ENCODE results near the gene CANT1. TPM values are rescaled to one million over a fixed set of nuclear protein-coding genes. Genes with fewer than 3 reads are reported as not detected.
A peak's percentile ranks its signal among the peaks of the same experiment; 100 is the strongest.

CANT1 gene
- total RNA-seq, 2 experiments from 2014 or later: 74.4 to 78.5 TPM

GRCh38 chr17:79047923-79048825 is 38.6 kb upstream of the CANT1 start:
- Mint-ChIP-seq H3K4me1 (ENCODE audit: low read depth) (no peaks in the 10 kb centered on the region), H3K27ac (no peak overlapping the region), H3K27me3 (ENCODE audit: low read depth) (peaks cover 5% of the 10 kb centered on the region), H3K4me3 (no peak overlapping the region), H3K36me3 (ENCODE audit: low read depth) (no peaks in the 10 kb centered on the region), H3K9me3 (ENCODE audit: insufficient read depth) (no peaks in the 10 kb centered on the region)
- POLR2A ChIA-PET: no interaction called here
- CTCF ChIA-PET: no interaction called here
- ATAC-seq: no peak
- DNase-seq: no peak

- H3K27me3 Mint-ChIP-seq (ENCODE audit: low read depth): peaks cover 3% of the 10 kb centered on the region
- no peaks in the 10 kb centered on the region for H3K36me3 Mint-ChIP-seq (ENCODE audit: low read depth)
- no peaks in the 10 kb centered on the region for H3K9me3 Mint-ChIP-seq (ENCODE audit: insufficient read depth)
- ChIA-PET POLR2A (no interaction called here), CTCF (no interaction called here)
- no peak overlapping the region for H3K4me3 Mint-ChIP-seq
- ATAC-seq: no peak
- no peaks in the 10 kb centered on the region for H3K4me1 Mint-ChIP-seq (ENCODE audit: low read depth)
- H3K27ac Mint-ChIP-seq: no peak overlapping the region
- no peak for DNase-seq
Measured at GRCh38 chr17:79047291-79047920, 37.8 kb upstream of the CANT1 start.

- H3K9me3 Mint-ChIP-seq (ENCODE audit: insufficient read depth): no peaks in the 10 kb centered on the region
- ATAC-seq: no peak
- no peaks in the 10 kb centered on the region for H3K36me3 Mint-ChIP-seq (ENCODE audit: low read depth)
- H3K4me3 Mint-ChIP-seq: no peak overlapping the region
- no peaks in the 10 kb centered on the region for H3K4me1 Mint-ChIP-seq (ENCODE audit: low read depth)
- ChIA-PET CTCF (interaction anchor here (1.4 kb wide), 1 partner anchor 21 kb away, joined by 4 read pairs; no protein-coding TSS in a partner anchor), POLR2A (no interaction called here)
- H3K27me3 Mint-ChIP-seq (ENCODE audit: low read depth): no peaks in the 10 kb centered on the region
- DNase-seq: no peak
- H3K27ac Mint-ChIP-seq: no peak overlapping the region
Measured at GRCh38 chr17:79046916-79047280, 37.3 kb upstream of the CANT1 start.

GRCh38 chr17:79046197-79046915 is 36.8 kb upstream of the CANT1 start:
- no peak for ATAC-seq

DNA sequence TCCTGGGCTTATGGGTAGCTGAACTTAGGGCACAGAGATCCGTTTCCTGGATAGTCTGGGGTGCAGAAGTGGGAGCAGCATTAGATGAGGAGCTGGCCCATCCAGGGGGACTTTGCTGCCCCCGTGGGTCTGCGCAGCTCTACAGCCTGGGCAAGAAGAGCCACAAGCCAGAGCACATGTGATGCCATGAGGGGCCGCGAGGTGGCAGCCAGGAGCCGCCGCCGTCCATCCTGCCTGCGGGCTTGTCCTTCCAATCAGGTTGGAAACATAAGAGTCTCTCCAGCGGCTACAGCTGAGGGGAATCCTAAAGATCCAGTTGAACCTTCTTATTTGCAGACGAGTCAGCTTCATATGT is 36.3 kb upstream of the CANT1 start:
- Mint-ChIP-seq H3K27me3 (ENCODE audit: low read depth) (no peaks in the 10 kb centered on the region), H3K4me3 (no peak overlapping the region), H3K27ac (no peak overlapping the region), H3K9me3 (ENCODE audit: insufficient read depth) (no peaks in the 10 kb centered on the region), H3K36me3 (ENCODE audit: low read depth) (no peaks in the 10 kb centered on the region), H3K4me1 (ENCODE audit: low read depth) (no peaks in the 10 kb centered on the region)
- ChIA-PET POLR2A (interaction anchor here (1.3 kb wide), 1 partner anchor 36 kb away, joined by 3 read pairs; the partner anchor contains the start of gene CANT1), CTCF (interaction anchor here (0.7 to 2.5 kb wide), 20 partner anchors 10 to 355 kb away, joined by 3 to 21 read pairs (median 4); no protein-coding TSS in a partner anchor)
- peak; percentile 78 for ATAC-seq
- DNase-seq: peak; percentile 73

More at GRCh38 chr17:79046197-79046915, 36.8 kb upstream of the CANT1 start:
- Mint-ChIP-seq H3K36me3 (ENCODE audit: low read depth) (no peaks in the 10 kb centered on the region), H3K27me3 (ENCODE audit: low read depth) (no peaks in the 10 kb centered on the region), H3K9me3 (ENCODE audit: insufficient read depth) (no peaks in the 10 kb centered on the region), H3K4me3 (no peak overlapping the region), H3K4me1 (ENCODE audit: low read depth) (no peaks in the 10 kb centered on the region), H3K27ac (no peak overlapping the region)
- DNase-seq: no peak
- ChIA-PET POLR2A (no interaction called here), CTCF (interaction anchor here (0.7 to 2.5 kb wide), 17 partner anchors 10 to 354 kb away, joined by 3 to 21 read pairs (median 5); no protein-coding TSS in a partner anchor)

DNA sequence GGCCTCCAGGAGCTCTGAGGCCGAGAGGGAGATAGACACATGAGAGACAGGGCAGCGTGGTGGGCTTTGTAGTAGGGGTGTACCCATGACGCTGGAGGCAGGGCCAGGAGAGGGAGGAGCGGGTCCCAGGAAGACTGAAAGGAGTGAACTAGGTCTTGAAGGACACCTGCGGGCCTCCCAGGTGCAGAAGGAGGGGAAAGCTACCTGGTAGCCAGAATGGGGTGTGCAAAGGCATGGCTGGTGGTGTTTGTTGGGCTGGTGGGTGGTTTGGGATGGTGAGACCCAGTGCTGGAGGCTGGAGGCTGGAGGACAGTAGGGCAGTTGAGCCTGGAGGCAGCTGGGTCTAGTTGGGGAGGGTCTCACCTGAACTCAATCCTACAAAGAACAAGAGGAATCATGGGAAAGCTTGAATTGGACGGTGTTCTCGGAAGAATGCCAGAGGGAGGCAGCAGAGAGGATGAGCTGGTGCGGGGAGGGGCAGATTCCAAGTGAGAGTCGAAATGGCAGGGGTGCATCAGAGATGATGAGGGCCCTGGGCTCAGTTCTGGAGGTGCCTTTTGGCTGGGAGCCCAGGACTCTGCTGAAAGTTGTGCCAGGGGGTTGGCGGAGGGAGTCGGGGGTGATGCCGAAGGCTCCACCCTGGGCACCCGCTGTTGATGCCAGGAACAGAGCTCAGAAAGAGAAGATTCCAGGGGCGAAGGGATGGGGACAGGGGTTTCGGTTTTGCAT is 35.6 kb upstream of the CANT1 start:
- H3K27ac Mint-ChIP-seq: no peak overlapping the region
- no peaks in the 10 kb centered on the region for H3K4me1 Mint-ChIP-seq (ENCODE audit: low read depth)
- ChIA-PET CTCF (interaction anchor here (0.7 to 2.5 kb wide), 21 partner anchors 11 to 356 kb away, joined by 3 to 21 read pairs (median 4); no protein-coding TSS in a partner anchor), POLR2A (interaction anchor here (1.3 kb wide), 1 partner anchor 35 kb away, joined by 3 read pairs; the partner anchor contains the start of gene CANT1)
- H3K9me3 Mint-ChIP-seq (ENCODE audit: insufficient read depth): no peaks in the 10 kb centered on the region
- ATAC-seq (no peak), DNase-seq (no peak)
- no peak overlapping the region for H3K4me3 Mint-ChIP-seq
- H3K36me3 Mint-ChIP-seq (ENCODE audit: low read depth): no peaks in the 10 kb centered on the region
- no peaks in the 10 kb centered on the region for H3K27me3 Mint-ChIP-seq (ENCODE audit: low read depth)

- DNase-seq: no peak
- ATAC-seq: no peak
- Mint-ChIP-seq H3K9me3 (ENCODE audit: insufficient read depth) (no peaks in the 10 kb centered on the region), H3K36me3 (ENCODE audit: low read depth) (no peaks in the 10 kb centered on the region), H3K27ac (no peak overlapping the region), H3K27me3 (ENCODE audit: low read depth) (no peaks in the 10 kb centered on the region), H3K4me1 (ENCODE audit: low read depth) (no peaks in the 10 kb centered on the region), H3K4me3 (no peak overlapping the region)
- ChIA-PET POLR2A (interaction anchor here (1.3 kb wide), 1 partner anchor 34 kb away, joined by 3 read pairs; the partner anchor contains the start of gene CANT1), CTCF (interaction anchor here (1.0 to 2.5 kb wide), 4 partner anchors 18 to 348 kb away, joined by 3 to 21 read pairs (median 7); no protein-coding TSS in a partner anchor)
Measured at GRCh38 chr17:79044462-79044861, 34.9 kb upstream of the CANT1 start.

- ChIA-PET CTCF (interaction anchor here (2.1 to 2.5 kb wide), 2 partner anchors 24 to 348 kb away, joined by 11 to 21 read pairs; no protein-coding TSS in a partner anchor), POLR2A (no interaction called here)
- ATAC-seq (no peak), DNase-seq (no peak)
- Mint-ChIP-seq H3K9me3 (ENCODE audit: insufficient read depth) (no peaks in the 10 kb centered on the region), H3K36me3 (ENCODE audit: low read depth) (no peaks in the 10 kb centered on the region), H3K4me1 (ENCODE audit: low read depth) (no peaks in the 10 kb centered on the region), H3K27ac (no peak overlapping the region), H3K27me3 (ENCODE audit: low read depth) (no peaks in the 10 kb centered on the region), H3K4me3 (no peak overlapping the region)
Measured at GRCh38 chr17:79043931-79044320, 34.4 kb upstream of the CANT1 start.

DNA sequence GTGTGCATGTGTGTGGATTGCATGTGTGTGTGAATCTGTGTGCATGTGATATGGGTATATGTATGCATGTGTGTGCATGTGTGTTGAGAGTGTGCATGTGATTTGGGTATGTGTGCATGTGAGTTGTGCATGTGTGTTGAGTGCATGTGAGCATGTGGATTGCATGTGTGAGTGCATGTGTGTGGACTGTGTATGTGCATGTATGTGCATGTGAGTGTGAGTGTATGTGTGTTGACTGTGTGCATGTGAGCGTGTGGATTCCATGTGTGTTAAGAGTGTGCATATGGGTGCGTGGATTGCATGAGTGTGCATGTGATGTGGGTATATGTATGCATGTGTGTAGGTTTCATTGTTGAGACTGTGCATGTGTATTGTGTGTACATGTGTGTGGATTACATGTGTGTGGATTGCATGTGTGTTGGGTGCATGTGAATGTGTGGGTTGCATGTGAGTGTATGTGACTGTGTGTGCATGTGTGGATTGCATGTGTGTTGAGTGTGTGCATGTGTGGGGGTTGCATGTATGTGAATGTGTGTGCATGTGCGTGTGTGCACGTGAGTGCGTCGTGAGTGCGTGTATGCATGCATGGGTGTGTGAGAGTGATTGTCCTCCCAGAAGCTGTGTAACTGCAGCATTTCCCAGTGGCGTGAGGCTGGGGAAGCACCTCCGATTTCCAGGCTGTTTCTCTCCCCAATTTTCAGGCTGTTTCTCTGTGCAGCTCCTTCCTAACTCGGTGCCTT is 33.8 kb upstream of the CANT1 start:
- no peak overlapping the region for H3K4me3 Mint-ChIP-seq
- no peaks in the 10 kb centered on the region for H3K36me3 Mint-ChIP-seq (ENCODE audit: low read depth)
- H3K9me3 Mint-ChIP-seq (ENCODE audit: insufficient read depth): no peaks in the 10 kb centered on the region
- DNase-seq: no peak
- no peaks in the 10 kb centered on the region for H3K4me1 Mint-ChIP-seq (ENCODE audit: low read depth)
- no peaks in the 10 kb centered on the region for H3K27me3 Mint-ChIP-seq (ENCODE audit: low read depth)
- ATAC-seq: no peak
- peak overlapping the region; percentile 16 for H3K27ac Mint-ChIP-seq
- ChIA-PET CTCF (interaction anchor here (0.6 kb wide), 1 partner anchor 8 kb away, joined by 3 read pairs; no protein-coding TSS in a partner anchor), POLR2A (no interaction called here)

- Mint-ChIP-seq H3K4me3 (no peak overlapping the region), H3K4me1 (ENCODE audit: low read depth) (no peaks in the 10 kb centered on the region), H3K36me3 (ENCODE audit: low read depth) (no peaks in the 10 kb centered on the region), H3K27me3 (ENCODE audit: low read depth) (no peaks in the 10 kb centered on the region), H3K27ac (no peak overlapping the region), H3K9me3 (ENCODE audit: insufficient read depth) (no peaks in the 10 kb centered on the region)
- peak; percentile 75 for DNase-seq
- POLR2A ChIA-PET: no interaction called here
- CTCF ChIA-PET: interaction anchor here (0.7 to 2.0 kb wide), 15 partner anchors 9 to 349 kb away, joined by 3 to 14 read pairs (median 5); partner anchors contain the start of genes ENGASE and LGALS3BP
- peak; percentile 65 for ATAC-seq
Measured at GRCh38 chr17:79042421-79043190, 33.0 kb upstream of the CANT1 start.
